H1 (cell line): ENCODE measurements around the gene PIBF1. TPM values are rescaled to one million over a fixed set of nuclear protein-coding genes. Genes with fewer than 3 reads are reported as not detected.

ENCODE experiments used
- CTCF ChIA-PET: fragments of 300-600 bp; sonication (Branson Sonifier 250); formaldehyde crosslinking; loops from one replicate; lab custom pipeline; 2021; ENCODE audit not compliant: partially characterized antibody; lab: Charles Lee
- POLR2A ChIA-PET: fragments of 300-600 bp; sonication (Branson Sonifier 250); formaldehyde crosslinking; loops from one replicate; lab custom pipeline; 2021; ENCODE audit warnings: inconsistent platforms; ENCODE audit not compliant: partially characterized antibody; lab: Charles Lee
- DNase-seq, 2 experiments: peaks; one replicate each; pipeline versions ENCODE4 v3.0.0 to v3.0.0-alpha.2; 2010 to 2022; ENCODE audit warnings: low spot score in 2 of 2, low read depth in 1 of 2, mixed read lengths in 1 of 2
- FAIRE-seq: peaks from 2 replicates; lab custom pipeline; 2011; peaks lifted over from hg19 to GRCh38; lab: Jason Lieb, UNC
- H2AFZ ChIP-seq: 2 replicates; pipeline ENCODE4 v1.8.1; 2012; ENCODE audit warnings: low read length, inconsistent platforms
- H2AK5ac ChIP-seq: 2 replicates; pipeline ENCODE4 v1.6.1; 2013; ENCODE audit warnings: low read depth, low read length
- H2BK120ac ChIP-seq: replicated peaks from 2 replicates; pipeline ENCODE3; 2013; ENCODE audit warnings: low read depth, low read length, inconsistent platforms
- H2BK12ac ChIP-seq: 2 replicates; pipeline ENCODE4 v1.6.1; 2013; ENCODE audit warnings: low read depth, low read length
- H2BK15ac ChIP-seq: 2 replicates; pipeline ENCODE4 v1.6.1; 2013; ENCODE audit warnings: low read length
- H2BK20ac ChIP-seq: 2 replicates; pipeline ENCODE4 v1.6.1; 2013; ENCODE audit warnings: low read length
- H2BK5ac ChIP-seq: 2 replicates; pipeline ENCODE4 v1.6.1; 2013; ENCODE audit warnings: low read depth, low read length
- H3K14ac ChIP-seq: 2 replicates; pipeline ENCODE4 v1.6.1; 2013; ENCODE audit warnings: inconsistent platforms; ENCODE audit not compliant: insufficient read length
- H3K18ac ChIP-seq: 2 replicates; pipeline ENCODE4 v1.6.1; 2013; ENCODE audit warnings: low read length; ENCODE audit errors: extremely low read depth
- H3K23ac ChIP-seq: 2 replicates; pipeline ENCODE4 v1.6.1; 2013; ENCODE audit warnings: inconsistent platforms; ENCODE audit not compliant: insufficient read length
- H3K23me2 ChIP-seq: 2 replicates; pipeline ENCODE4 v1.6.1; 2013; ENCODE audit warnings: low read depth, low read length
- H3K27ac ChIP-seq: 2 replicates; pipeline ENCODE4 v1.6.1; 2011; ENCODE audit warnings: low read depth, low read length, inconsistent platforms
- H3K27me3 ChIP-seq, 4 experiments: replicated peaks in 1 of 4; 1 replicate in 1 of 4; 2 replicates in 3 of 4; pipeline versions ENCODE4 v1.6.1 to v1.8.1; 2011 to 2013; ENCODE audit warnings: low read length in 3 of 4, mild to moderate bottlenecking in 3 of 4, inconsistent platforms in 2 of 4, mixed read lengths in 2 of 4, moderate library complexity in 1 of 4; ENCODE audit not compliant: control insufficient read depth in 3 of 4, insufficient read depth in 3 of 4; ENCODE audit errors: extremely low read depth in 1 of 4
- H3K36me3 ChIP-seq, 4 experiments: 2 replicates each; pipeline versions ENCODE4 v1.6.1 to v1.8.1; 2011 to 2013; ENCODE audit warnings: mild to moderate bottlenecking in 4 of 4, low read length in 3 of 4, moderate library complexity in 2 of 4, control low read depth in 1 of 4, inconsistent platforms in 1 of 4; ENCODE audit not compliant: insufficient read depth in 4 of 4, control insufficient read depth in 2 of 4
- H3K4ac ChIP-seq: replicated peaks from 2 replicates; pipeline ENCODE3; 2013; ENCODE audit warnings: low read length, low read depth, mixed read lengths, inconsistent platforms; ENCODE audit not compliant: insufficient read length
- H3K4me1 ChIP-seq, 4 experiments: replicated peaks in 1 of 4; 1 replicate in 1 of 4; 2 replicates in 3 of 4; pipeline versions ENCODE4 v1.6.1 to v1.8.1; 2011 to 2013; ENCODE audit warnings: low read length in 3 of 4, inconsistent platforms in 2 of 4, mixed read lengths in 1 of 4; ENCODE audit not compliant: insufficient read depth in 4 of 4, control insufficient read depth in 3 of 4
- H3K4me2 ChIP-seq, 2 experiments: 2 replicates each; pipeline versions ENCODE4 v1.6.1 to v1.8.1; 2011 to 2013; ENCODE audit warnings: low read depth in 2 of 2, low read length in 2 of 2, control low read depth in 1 of 2, inconsistent platforms in 1 of 2, mild to moderate bottlenecking in 1 of 2; ENCODE audit not compliant: insufficient read depth in 1 of 2
- H3K4me3 ChIP-seq, 4 experiments: fragments of 200-600, 300-600 bp in 1 of 4; sonication (generic), shearing (Covaris generic), sonication (Bioruptor Twin) in 1 of 4; 2 replicates each; pipeline versions ENCODE4 v1.5.1 to v1.8.1; 2011 to 2016; ENCODE audit warnings: low read length in 4 of 4, low read depth in 3 of 4, control low read depth in 2 of 4, inconsistent platforms in 2 of 4, mild to moderate bottlenecking in 2 of 4, mixed read lengths in 1 of 4, moderate library complexity in 1 of 4; ENCODE audit not compliant: insufficient read depth in 2 of 4; ENCODE audit errors: extremely low read depth in 1 of 4
- H3K56ac ChIP-seq: replicated peaks from 2 replicates; pipeline ENCODE3; 2013; ENCODE audit warnings: low read depth, mild to moderate bottlenecking, mixed read lengths, low read length, inconsistent platforms; ENCODE audit not compliant: insufficient read length
- H3K79me1 ChIP-seq: 2 replicates; pipeline ENCODE4 v1.6.1; 2013; ENCODE audit warnings: low read depth, low read length, control low read depth
- H3K79me2 ChIP-seq, 2 experiments: 2 replicates each; pipeline versions ENCODE4 v1.6.1 to v1.8.1; 2012 to 2013; ENCODE audit warnings: low read length in 2 of 2, mild to moderate bottlenecking in 2 of 2, inconsistent platforms in 1 of 2; ENCODE audit not compliant: insufficient read depth in 2 of 2, control insufficient read depth in 1 of 2
- H3K9ac ChIP-seq, 4 experiments: replicated peaks in 1 of 4; 1 replicate in 1 of 4; 2 replicates in 3 of 4; pipeline versions ENCODE4 v1.6.1 to v1.8.1; 2011 to 2013; ENCODE audit warnings: low read depth in 3 of 4, low read length in 3 of 4, control low read depth in 2 of 4, mild to moderate bottlenecking in 2 of 4, moderate library complexity in 2 of 4, inconsistent platforms in 1 of 4; ENCODE audit errors: extremely low read depth in 1 of 4
- H3K9me3 ChIP-seq, 2 experiments: 2 replicates each; pipeline versions ENCODE4 v1.6.1 to v1.8.1; 2012 to 2013; ENCODE audit warnings: mild to moderate bottlenecking in 2 of 2, moderate library complexity in 2 of 2, control low read depth in 1 of 2, inconsistent platforms in 1 of 2, low read depth in 1 of 2, low read length in 1 of 2, mixed read lengths in 1 of 2; ENCODE audit not compliant: insufficient read depth in 2 of 2
- H4K20me1 ChIP-seq, 2 experiments: replicated peaks in 1 of 2; 2 replicates each; pipeline versions ENCODE3 to v1.8.1; 2011 to 2013; ENCODE audit warnings: inconsistent platforms in 2 of 2, low read length in 2 of 2, mild to moderate bottlenecking in 1 of 2; ENCODE audit not compliant: insufficient read depth in 2 of 2, control insufficient read depth in 1 of 2
- H4K5ac ChIP-seq: 2 replicates; pipeline ENCODE4 v1.6.1; 2013; ENCODE audit warnings: low read length, low read depth, mixed read lengths, inconsistent platforms; ENCODE audit not compliant: insufficient read length
- H4K8ac ChIP-seq: 2 replicates; pipeline ENCODE4 v1.8.0; 2013; ENCODE audit warnings: mild to moderate bottlenecking, moderate library complexity, low read length, inconsistent platforms; ENCODE audit not compliant: insufficient read depth; ENCODE audit errors: extremely low read depth
- H4K91ac ChIP-seq: replicated peaks from 2 replicates; pipeline ENCODE3; 2013; ENCODE audit warnings: low read length, mixed read lengths, inconsistent platforms; ENCODE audit not compliant: insufficient read length
- ASH2L ChIP-seq: fragments of 200-600, 300-600 bp; sonication (generic); IDR thresholded peaks from one replicate; pipeline ENCODE4 v1.7.1; 2017; ENCODE audit warnings: low read length
- CBX5 ChIP-seq: fragments of 300-800, 300-1000 bp; sonication (generic); IDR thresholded peaks from 2 replicates; pipeline ENCODE4 v1.7.1; 2016; ENCODE audit warnings: antibody characterized with exemption, low read length, low read depth
- CTBP2 ChIP-seq: IDR thresholded peaks from 2 replicates; pipeline ENCODE4 v1.7.0; 2011; ENCODE audit warnings: borderline replicate concordance, mild to moderate bottlenecking, moderate library complexity, mixed read lengths, low read length; ENCODE audit not compliant: insufficient read depth, insufficient read length
- EP300 ChIP-seq, 2 experiments: IDR thresholded peaks; 1 replicate in 1 of 2; 2 replicates in 1 of 2; pipeline ENCODE4 v1.6.1; 2011 to 2012; ENCODE audit warnings: low read depth in 2 of 2, low read length in 2 of 2, mild to moderate bottlenecking in 2 of 2, borderline replicate concordance in 1 of 2, inconsistent platforms in 1 of 2, moderate library complexity in 1 of 2
- GTF2F1 ChIP-seq: IDR thresholded peaks from 2 replicates; pipeline ENCODE4 v1.6.1; 2012; ENCODE audit warnings: low read depth, low read length, improper control_type of control experiment, borderline replicate concordance
- MAFK ChIP-seq: IDR thresholded peaks from 2 replicates; pipeline ENCODE4 v1.6.1; 2012; ENCODE audit warnings: low read depth, mild to moderate bottlenecking, improper control_type of control experiment, low read length
- POLR2A ChIP-seq, 2 experiments: IDR thresholded peaks; 1 replicate in 1 of 2; 2 replicates in 1 of 2; pipeline ENCODE4 v1.6.1; 2011; ENCODE audit warnings: low read depth in 2 of 2, low read length in 2 of 2, mild to moderate bottlenecking in 2 of 2; ENCODE audit errors: control extremely low read depth in 1 of 2
- SIN3A ChIP-seq, 2 experiments: IDR thresholded peaks in 1 of 2; conservative IDR thresholded peaks in 1 of 2; 2 replicates each; pipeline ENCODE4 v1.6.1; 2011 to 2012; ENCODE audit warnings: low read length in 2 of 2, improper control_type of control experiment in 1 of 2, low read depth in 1 of 2, mild to moderate bottlenecking in 1 of 2
- SP2 ChIP-seq: IDR thresholded peaks from 2 replicates; pipeline ENCODE4 v1.6.1; 2012; ENCODE audit warnings: mild to moderate bottlenecking, low read length, inconsistent platforms
- WGBS, 2 experiments: shearing (Covaris generic) in 1 of 2; methylation state at CpG; one replicate each; pipeline versions ENCODE4 v1.1.6 to v1.1.7; 2013 to 2015; ENCODE audit warnings: low lambda C conversion rate in 2 of 2, mixed read lengths in 2 of 2, inconsistent platforms in 1 of 2, low coverage in 1 of 2, missing lambda C conversion rate in 1 of 2; ENCODE audit not compliant: insufficient replicate concordance in 2 of 2, insufficient coverage in 1 of 2, insufficient read length in 1 of 2; ENCODE audit errors: extremely low coverage in 1 of 2, missing lambda C conversion rate in 1 of 2; 5-methylcytosine and 5-hydroxymethylcytosine counted together
- polyA plus RNA-seq, 7 experiments: library from polyadenylated mRNA; depleted of rRNA in 3 of 7; stranded (reverse) in 5 of 7; unstranded in 2 of 7; fragments of >200 nt in 5 of 7; fragments of 200-250 nt in 2 of 7; gene quantifications; 1 replicate in 5 of 7; 2 replicates in 1 of 7; 4 replicates in 1 of 7; pipeline versions ENCODE4 v1.2.1 to v1.2.3, GENCODE V29; 2011 to 2013; ENCODE audit warnings: missing spikeins in 2 of 7, mixed read lengths in 2 of 7
- total RNA-seq: library from RNA; stranded (reverse); fragmentation: NEBNext Ultra II Directional; extraction: Animal tissue kit (Norgen Biotek cat#: 25700); gene quantifications from 2 replicates; pipeline ENCODE4 v1.2.1, GENCODE V29; 2021

Gene PIBF1
- total and polyA plus RNA-seq, 2 of the 8 experiments (the other 6 are each of a cell fraction or from before 2014, with no cell fraction given): 1.1 to 13.2 TPM

- DNase-seq (no peak), FAIRE-seq (no peak)
- Histone ChIP-seq H2BK15ac (no peak overlapping the region), H3K9me3 (no peaks in the 10 kb centered on the region), H2AFZ (no peak overlapping the region), H2BK5ac (no peak overlapping the region), H4K5ac (no peak overlapping the region), H3K27ac (no peak overlapping the region), H3K4me2 (peak overlapping the region; percentile 90 to 94), H2BK12ac (no peak overlapping the region), H3K4me1 (peaks cover 0 to 15% (median 1%) of the 10 kb centered on the region in 4 experiments; a peak in 4 of 7 replicates), H4K8ac (no peak overlapping the region), H3K79me1 (0 out of 2 replicates have a peak, but pooled peaks cover 2% of the 10 kb centered on the region), H3K27me3 (peaks cover 14 to 50% (median 37%) of the 10 kb centered on the region in 4 experiments), H4K20me1 (peaks cover 0 to 4% of the 10 kb centered on the region in 2 experiments), H2BK20ac (no peak overlapping the region), H3K23ac (no peak overlapping the region), H3K79me2 (no peaks in the 10 kb centered on the region), H2BK120ac (no peak overlapping the region), H3K23me2 (peaks cover 3% of the 10 kb centered on the region), H3K56ac (no peak overlapping the region), H3K9ac (no peak overlapping the region; a peak in 1 of 7 replicates), H2AK5ac (no peak overlapping the region), H3K36me3 (no peaks in the 10 kb centered on the region), H3K4me3 (peak overlapping the region in 3 of 4 experiments; percentile 44 to 78 (median 58); a peak in 4 of 8 replicates), H3K18ac (no peak overlapping the region), H4K91ac (no peak overlapping the region), H3K4ac (no peak overlapping the region), H3K14ac (no peak overlapping the region)
- CTCF ChIA-PET: interaction anchor here (1.0 to 1.3 kb wide), 2 partner anchors 17 to 34 kb away, joined by 3 to 5 read pairs; no protein-coding TSS in a partner anchor
- POLR2A ChIA-PET: interaction anchor here (0.5 to 1.6 kb wide), 3 partner anchors 18 to 114 kb away, joined by 3 to 7 read pairs (median 3); no protein-coding TSS in a partner anchor
- no peak for TF ChIP-seq CBX5
- no peak for TF ChIP-seq POLR2A (IDR thresholded peaks at IDR 0.05; ENCODE audit: control extremely low read depth in 1 of 2, low read depth in 2 of 2, low read length in 2 of 2)
- TF ChIP-seq CTBP2: no peak
- TF ChIP-seq SIN3A (conservative IDR thresholded peaks at IDR 0.05 in 1 of 2, IDR thresholded peaks at IDR 0.05 in 1 of 2; ENCODE audit: low read depth in 1 of 2, low read length in 2 of 2): no peak
- TF ChIP-seq MAFK: no peak
- no peak for TF ChIP-seq GTF2F1
- TF ChIP-seq ASH2L: no peak
- no peak for TF ChIP-seq EP300 (IDR thresholded peaks at IDR 0.05; ENCODE audit: borderline replicate concordance in 1 of 2, low read depth in 2 of 2, low read length in 2 of 2)
- TF ChIP-seq SP2: no peak
- 41% methylated on average over 6 of the region's 6 CpGs; no CpG with 5 or more reads in 1 of the 2 experiments for whole genome bisulfite sequencing, 2 experiments
Observed at GRCh38 chr13:73058064-73058313, 276.1 kb downstream of the PIBF1 start.
